Right renal cortex interstitium (tissue), 3 donors: Measurements from ENCODE around the gene NT5C3A. TPM values are rescaled to one million over a fixed set of nuclear protein-coding genes. Genes with fewer than 3 reads are reported as not detected.

Source experiments
- DNase-seq, 3 donors: peaks; one replicate each; pipeline ENCODE4 v3.0.0-alpha.2; 2013; ENCODE audit warnings: low read depth in 3 of 3, low spot score in 2 of 3
- polyA plus RNA-seq, 3 donors: library from polyadenylated mRNA; unstranded; fragments of 120-200 nt; gene quantifications; one replicate each; pipeline ENCODE4 v1.2.1, GENCODE V29; 2013; ENCODE audit not compliant: insufficient read length in 3 of 3

NT5C3A gene
- polyA plus RNA-seq, 3 donors = 32.3 to 38.4 (median 32.8) TPM

DNA sequence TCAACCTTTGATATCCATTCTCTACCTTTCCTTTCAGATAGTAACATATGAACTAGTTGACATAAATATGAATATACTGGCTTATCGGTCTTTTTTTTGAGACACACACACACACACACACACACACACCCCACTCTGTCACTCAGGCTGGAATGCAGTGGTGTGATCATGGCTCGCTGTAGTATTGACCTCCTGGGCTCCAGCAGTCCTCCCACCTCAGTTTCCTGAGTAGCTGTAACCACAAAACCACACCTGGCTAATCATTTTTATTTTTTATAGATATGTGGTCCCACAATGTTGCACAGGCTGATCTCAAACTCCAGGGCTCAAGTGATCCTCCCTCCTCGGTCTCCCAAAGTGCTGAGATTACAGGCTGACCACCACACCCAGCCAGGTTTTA lies 14.2 kb upstream of the NT5C3A start:
- DNase-seq = no peak

DNA sequence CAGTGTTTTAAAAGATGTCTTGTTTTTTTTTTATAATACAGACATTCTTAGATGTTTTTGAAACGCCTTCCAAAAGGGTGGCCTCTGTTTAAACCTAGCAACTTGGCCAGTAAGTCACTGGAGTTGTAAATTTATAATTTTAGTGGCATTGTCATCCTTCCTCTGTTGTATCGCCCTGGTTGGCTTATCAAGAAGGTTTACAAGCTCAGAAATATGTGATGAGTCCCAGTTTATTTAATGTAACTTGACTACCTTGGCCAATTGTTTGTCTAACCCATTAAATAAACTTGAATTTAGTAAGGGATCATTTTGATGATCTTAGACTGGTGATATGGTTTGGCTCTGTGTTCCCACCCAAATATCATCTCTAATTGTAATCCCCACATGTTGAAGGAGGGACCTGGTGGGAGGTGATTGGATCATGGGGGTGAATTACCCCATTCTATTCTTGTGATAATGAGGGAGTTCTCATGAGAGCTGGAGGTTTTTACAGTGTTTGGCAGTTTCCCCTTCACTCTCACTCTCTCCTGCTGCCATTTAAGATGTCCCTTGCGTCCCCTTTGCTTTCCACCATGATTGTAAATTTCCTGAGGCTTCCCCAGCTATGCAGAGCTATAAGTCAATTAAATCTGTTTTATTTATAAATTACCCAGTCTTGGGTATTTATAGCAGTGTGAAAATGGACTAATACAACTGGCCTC lies 13.4 kb upstream of the NT5C3A start:
- DNase-seq = no peak

DNA sequence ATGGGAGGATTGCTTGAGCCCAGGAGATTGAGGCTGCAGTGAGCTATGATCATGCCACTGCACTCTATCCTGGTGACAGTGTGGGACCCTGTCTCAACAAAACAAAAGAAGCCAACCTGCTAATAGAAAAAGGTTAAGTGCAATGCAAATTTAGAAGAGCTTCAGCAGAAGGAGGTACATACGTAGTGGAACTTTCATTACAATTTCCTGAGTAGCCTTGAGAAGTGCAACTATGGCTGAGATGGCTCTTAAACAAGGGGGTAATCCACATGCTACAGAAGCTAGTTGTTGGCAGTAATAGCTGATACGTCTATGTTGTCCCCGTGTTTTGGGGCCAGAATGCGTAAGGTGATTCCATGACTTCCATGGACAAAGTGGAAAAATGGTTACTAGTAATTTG lies 10.7 kb upstream of the NT5C3A start:
- no peak for DNase-seq

DNA sequence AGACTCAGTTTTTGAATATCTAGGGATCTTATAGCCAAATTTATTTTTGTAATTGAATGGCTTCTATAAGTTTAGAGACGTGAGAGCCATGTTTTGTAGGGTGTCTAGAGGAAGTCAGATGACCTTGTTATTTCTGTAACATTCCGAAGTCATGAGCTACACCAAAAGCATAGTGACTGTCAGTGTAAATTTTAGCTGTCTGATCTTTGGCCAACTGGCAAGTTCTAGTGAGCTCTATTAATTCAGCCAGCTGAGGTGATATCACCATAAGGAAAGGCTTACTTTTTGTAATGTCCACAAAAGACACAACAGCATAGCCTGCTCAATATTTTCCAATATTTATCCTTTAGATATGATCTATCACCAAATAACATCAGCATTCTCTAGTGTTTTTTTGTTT lies 9.9 kb upstream of the NT5C3A start:
- peak in 2 of 3 donors; percentile 37 to 38 for DNase-seq

DNA sequence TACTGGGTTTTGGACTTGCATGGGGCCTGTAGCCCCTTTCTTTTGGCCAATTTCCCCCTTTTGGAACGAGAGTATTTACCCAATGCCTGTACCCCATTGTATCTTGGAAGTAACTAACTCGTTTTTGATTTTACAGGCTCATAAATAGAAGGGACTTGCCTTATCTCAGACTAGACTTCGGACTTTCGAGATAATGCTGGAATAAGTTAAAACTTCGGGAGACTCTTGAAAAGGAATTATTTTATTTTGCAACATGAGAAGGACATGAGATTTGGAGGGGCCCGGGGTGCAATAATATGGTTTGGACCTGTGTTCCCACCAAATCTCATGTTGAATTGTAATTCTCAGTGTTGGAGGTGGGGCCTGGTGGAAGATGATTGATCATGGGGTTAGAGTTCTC lies 8.3 kb upstream of the NT5C3A start:
- DNase-seq = no peak

DNA sequence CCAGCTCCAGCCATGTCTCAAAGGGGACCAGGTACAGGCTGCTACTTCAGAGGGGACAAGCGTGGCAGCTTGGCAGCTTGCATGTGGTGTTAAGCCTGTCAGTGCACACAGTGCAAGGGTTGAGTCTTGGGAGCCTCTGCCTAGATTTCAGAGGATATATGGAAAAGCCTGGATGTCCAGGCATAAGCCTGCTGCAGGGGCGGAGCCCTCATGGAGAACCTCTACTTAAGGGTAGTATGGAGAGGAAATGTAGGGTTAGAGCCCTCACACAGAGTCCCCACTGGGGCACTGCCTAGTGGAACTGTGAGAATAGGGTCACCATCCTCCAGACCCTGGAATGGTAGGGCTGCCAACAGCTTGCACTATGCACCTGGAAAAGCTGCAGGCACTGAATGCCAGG lies 7.7 kb upstream of the NT5C3A start:
- DNase-seq = no peak

DNA sequence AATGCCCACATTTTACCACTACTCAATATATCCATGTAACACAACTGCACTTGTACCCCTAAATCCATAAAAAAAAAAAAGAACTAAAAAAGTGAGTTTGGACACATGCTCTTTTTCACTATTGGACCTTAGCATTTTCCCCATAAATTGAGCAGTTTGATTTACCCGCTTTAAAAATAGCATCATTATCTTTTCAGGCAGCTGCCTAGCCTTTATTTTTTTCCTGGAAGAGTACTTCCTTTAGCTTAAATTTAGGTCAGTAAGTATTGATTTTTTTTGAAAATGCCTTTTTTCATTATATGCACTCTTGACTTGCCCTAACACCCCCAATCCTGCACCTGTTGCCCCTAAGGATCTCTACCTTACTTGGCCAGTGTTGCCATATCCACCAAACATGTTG lies 5.3 kb upstream of the NT5C3A start:
- DNase-seq = no peak

DNA sequence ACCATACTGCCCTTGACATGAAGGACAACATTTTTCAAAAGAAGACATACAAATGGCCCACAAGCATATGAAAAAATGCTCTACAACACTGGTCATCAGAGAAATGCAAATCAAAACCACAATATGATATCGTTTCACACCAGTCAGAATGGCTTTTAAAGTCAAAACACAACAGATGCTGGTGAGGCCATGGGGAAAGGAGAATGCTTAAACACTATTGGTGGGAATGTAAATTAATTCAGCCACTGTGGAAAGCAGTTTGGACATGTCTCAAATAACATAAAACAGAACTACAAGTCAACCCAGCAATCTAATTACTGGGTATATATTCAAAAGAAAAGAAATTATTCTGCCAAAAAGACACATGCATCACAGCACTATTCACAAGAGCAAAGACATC lies 4.2 kb upstream of the NT5C3A start:
- no peak for DNase-seq

DNA sequence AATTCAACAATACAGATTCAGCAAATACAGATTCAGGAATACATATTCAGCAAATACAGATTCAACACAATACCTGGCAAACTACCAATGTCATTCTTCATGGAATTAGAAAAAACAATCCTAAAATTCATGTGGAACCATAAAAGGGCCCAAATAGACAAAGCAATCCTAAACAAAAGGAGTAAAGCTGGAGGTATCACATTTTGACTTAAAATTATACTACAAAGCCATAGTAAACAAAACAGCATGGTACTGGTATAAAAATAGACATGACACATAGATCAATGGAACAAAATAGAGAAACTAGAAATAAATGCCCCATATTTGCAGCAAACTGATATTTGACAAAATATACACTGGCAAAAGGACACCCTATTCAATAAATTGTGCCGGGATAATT lies 3.4 kb upstream of the NT5C3A start:
- no peak for DNase-seq

DNA sequence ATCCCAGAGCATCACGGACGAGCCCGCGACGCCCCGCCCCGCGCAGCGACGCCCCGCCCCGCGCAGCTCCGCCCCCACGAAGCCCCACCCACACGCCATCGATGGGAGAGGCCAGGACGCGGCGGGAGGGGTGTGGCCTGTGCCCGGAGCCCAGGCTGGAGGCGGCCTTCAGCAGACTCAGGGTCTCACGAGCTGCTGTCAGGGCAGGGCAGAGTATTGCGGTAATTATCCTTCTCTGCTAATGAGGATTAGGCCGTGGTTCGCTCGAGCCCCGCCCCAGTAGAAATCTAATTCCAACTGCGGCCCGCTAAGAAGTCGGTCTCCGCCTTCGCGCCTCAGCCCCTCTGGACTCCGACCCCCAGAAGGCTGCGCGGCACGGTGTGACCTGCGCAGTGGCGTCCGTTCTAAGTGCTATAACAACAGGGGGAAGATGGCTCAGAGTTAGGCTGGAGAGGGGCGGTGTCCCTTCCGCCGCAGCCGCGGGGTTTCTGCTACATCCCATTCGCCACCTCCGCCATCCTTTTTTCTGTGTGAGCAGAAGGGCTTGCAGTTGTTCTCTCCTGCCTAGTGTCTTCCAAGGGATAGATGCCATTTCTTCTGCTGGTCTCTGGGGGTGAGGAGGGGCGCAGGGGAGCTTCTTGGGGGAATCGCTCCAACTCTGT lies 337 bp upstream of the NT5C3A start:
- peak; percentile 88 to 96 (median 91) for DNase-seq

DNA sequence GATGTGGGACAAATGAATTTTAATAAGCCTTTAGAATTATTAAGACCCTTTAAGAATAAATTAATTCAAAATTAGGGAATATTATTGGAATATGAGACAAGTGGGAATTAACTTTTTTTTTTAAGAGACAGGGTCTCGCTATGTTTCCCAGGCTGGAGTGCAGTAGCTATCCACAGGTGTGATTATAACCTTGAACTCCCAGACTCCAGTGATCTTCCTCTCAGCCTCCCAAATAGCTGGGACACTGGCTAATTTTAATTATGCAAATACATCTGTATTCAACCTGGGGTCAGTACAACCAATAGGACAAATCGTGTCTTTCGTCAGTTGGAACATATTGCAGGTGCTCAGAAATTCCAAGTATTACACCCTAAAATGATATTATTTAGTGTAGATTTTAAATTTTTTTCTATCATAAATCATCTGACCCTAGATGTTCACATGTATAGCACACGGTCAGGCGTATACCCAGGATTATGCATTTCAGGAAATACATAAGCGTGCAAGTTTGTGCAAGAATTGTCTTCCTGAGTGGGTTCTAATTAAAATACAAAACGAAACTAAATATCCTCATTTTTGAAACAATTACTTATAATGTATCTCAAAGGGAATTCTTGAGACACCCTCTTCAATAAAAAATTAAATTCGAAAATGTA lies 1.2 kb downstream of the NT5C3A start:
- no peak for DNase-seq

DNA sequence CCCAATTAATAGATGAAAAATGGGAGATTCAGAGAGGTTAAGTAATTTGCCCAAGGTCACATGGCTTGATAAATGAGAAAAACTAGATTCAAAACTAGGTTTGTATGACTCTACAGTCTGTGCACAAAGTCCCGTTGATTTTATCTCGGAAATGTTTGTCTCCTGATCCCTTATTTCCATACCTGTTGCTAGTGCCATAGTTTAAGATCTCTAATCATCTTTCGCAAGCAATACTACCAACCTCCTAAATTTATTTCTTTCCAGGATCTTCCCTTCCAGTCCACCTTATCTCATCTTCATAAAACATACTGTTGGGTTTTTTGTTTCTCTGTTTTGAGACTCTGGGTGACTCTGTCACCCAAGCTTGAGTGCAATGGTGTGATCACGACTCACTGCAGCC lies 2.9 kb downstream of the NT5C3A start:
- DNase-seq = no peak

DNA sequence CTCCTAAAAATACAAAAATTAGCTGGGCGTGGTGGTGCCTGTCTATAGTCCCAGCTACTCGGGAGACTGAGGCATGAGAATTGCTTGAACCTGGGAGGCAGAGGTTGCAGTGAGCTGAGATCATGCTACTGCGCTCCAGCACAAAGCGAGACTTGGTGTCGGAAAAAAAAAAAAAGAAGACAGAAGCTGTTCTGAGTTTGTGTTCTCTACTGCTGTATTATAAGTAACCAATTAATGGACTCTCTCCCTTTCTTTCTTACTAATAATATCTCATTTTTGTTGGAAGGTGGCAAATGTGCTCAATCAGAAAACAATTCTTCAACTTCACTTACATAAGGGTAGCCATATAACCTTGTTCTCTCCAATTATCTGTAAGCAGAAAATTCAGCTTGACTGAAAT lies 7.4 kb downstream of the NT5C3A start:
- no peak for DNase-seq

DNA sequence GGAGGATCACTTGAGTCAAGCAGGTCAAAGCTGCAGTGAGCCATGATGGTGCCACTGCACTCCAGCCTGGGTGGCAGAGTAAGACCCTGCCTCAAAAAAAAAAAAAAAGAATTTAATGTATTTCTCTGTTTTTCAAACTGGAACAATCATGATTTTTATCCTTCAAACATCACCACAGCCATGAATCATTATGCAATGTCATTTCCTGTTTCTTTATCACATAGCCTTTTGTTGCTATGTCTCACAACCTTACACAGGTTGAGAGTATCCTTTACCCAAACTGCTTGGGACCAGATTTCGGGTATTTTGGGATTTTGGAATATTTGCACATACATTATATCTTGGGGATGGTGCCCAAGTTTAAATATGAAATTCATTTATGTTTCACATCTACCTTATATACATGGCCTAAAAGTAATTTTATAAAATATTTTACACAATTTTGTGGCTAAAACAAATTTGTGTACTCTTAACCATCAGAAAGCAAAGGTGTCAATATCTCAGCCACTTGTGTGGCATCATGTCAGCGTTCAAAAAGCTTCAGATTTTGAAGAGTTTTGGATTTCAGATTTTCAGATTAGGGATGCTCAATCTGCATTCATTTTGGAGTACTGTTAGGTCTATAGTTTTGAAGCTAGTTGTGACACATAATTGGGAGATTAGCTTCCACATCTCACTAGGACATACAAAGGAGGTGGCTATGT lies 8.2 kb downstream of the NT5C3A start:
- no peak for DNase-seq

DNA sequence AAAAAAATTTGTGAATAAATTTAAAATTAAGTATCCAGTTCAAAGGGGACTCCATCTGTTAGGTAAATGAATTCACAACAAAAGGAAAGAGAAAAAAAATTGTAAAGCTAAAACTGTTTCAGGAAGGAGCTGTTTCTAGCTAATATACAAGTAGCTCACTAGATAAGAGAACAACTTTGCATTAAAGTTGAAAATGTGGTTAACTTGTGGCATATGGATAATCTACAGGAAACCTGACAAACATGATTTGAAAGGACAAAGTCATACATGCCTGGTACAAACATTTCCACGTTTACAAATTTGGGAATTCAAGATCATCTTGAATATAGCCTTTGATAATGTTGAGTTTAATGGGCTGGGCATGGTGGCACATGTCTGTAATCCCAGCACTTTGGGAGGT lies 8.9 kb downstream of the NT5C3A start:
- DNase-seq = no peak

DNA sequence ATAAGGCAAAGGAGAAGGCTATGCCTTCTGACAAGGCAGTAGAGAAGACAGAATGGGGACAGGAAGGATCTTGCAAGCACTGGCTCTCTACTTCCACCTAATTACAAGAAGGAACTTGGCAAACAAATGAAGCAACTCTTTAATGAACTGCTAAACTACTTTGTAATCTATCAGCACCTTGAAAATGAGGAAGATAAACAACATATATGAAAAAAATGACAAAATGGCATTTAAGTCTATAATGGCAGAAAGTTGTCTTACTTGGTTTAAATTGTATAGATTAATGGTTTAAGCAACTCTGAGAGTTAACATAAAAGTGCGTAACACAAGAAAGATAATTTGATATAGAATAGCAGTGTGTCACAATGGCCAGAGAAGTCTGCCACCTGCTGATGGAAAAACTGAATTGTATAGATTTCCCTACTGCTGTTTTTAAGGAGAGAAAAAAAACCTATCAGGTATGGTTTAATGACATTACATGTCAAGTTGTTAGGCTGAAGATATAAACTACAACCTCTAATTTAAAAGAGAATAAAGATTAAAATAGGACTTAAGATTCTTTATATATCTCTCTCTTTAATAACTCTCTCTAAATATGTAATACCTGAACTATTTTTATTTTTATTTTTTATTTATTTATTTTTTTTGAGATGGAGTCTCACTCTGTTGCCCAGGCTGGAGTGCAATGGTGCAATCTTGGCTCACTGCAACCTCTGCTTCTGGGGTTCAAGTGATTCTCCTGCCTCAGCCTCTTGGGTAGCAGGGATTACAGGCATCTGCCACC lies 11.8 kb downstream of the NT5C3A start:
- peak in 1 of 3 donors; percentile 36 for DNase-seq

DNA sequence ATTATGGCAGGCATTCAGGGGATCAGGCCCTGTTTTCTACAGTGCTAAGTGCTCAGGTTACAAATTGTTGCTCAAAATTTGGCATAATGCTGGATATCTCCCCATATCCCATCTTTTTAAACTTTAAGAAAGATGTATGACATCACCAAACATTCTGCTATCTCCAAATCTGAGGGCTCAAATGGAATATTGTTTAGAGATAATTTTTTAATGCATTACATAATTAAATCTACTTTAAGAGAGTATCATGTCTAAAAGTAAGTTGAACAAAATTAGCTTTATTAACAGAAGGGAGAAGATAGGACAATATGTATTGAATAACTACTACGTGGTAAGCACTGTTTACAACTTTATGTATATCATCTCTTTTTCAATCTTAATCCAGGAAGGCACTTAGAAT lies 13.9 kb downstream of the NT5C3A start:
- DNase-seq = no peak

DNA sequence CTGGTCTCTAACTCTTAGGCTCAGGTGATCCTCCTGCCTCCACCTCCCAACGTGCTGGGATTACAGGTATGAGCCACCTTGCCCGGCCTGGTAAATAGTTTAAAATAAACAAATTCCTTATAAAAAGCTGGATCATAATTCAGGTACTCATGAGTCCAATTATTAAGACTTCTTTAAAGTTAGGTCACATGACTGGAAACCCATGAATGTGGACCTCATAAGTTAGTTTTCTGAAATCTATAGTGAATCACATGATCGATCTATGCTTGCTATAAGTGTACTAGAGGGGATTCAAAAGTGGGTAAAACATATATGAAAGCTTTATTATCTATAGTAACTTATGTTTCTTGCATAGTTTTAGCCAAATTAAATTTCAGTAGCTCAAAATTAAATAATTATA lies 14.3 kb downstream of the NT5C3A start:
- no peak for DNase-seq

DNA sequence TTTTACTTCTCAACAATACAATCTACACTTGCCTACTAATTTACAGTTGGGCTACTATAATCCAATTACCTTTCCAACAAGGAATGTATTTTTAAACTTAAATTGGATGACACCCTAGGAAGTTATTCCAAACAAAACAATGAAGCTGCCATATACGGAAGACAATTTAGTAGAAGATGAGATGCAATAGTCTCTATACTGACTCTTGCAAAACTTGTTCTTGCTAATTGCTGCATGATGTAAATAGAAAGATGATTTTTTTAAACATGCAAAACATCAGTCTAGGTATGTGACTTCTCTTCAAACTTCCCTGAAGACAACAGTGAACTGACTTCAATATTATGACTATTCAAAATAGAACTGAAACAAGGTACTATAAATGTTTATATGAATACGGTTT lies 17.6 kb downstream of the NT5C3A start:
- DNase-seq = no peak

DNA sequence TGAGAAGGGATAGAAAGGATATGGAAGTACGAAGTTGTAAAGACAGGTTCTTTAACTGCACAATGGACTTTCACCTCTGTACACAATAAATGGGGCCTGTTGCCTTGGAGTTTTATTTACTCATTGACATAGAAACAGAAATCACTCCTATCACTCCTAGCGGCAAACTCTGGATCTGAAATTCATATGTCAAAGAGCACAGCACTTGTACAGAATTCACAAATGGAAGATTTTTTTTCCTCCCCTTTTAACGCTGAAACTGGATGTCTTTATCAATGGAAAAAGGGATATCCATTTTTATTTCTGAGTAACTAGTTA lies 18.2 kb downstream of the NT5C3A start:
- no peak for DNase-seq
